GM23338 (cell line): ENCODE results near the gene FANCB. TPM values are rescaled to one million over a fixed set of nuclear protein-coding genes. Genes with fewer than 3 reads are reported as not detected.

Experiments used
- ATAC-seq: fragments of 200-7000 bp; cut with Tn5 transposase; 3 replicates; pipeline ENCODE4 v1.9.1; 2020
- DNase-seq: peaks from one replicate; pipeline ENCODE4 v3.0.0-alpha.2; 2015; ENCODE audit warnings: low spot score
- H2AFZ ChIP-seq: fragments of 200-600 bp; sonication (generic); 2 replicates; pipeline ENCODE4 v1.8.0; 2016; ENCODE audit warnings: antibody characterized with exemption, mild to moderate bottlenecking, moderate library complexity
- H3F3A ChIP-seq: fragments of 200-600 bp; sonication (generic); replicated peaks from 2 replicates; pipeline ENCODE4 v1.8.0; 2017; ENCODE audit warnings: antibody characterized with exemption, mixed run types, low read depth
- H3K27ac ChIP-seq: fragments of 200-600 bp; sonication (generic); 2 replicates; pipeline ENCODE4 v1.6.1; 2016; ENCODE audit warnings: low read depth
- H3K27me3 ChIP-seq: fragments of 200-600 bp; sonication (generic); 2 replicates; pipeline ENCODE4 v1.8.0; 2016; ENCODE audit warnings: mild to moderate bottlenecking, mixed run types, moderate library complexity; ENCODE audit not compliant: insufficient read depth
- H3K36me3 ChIP-seq: fragments of 200-600 bp; sonication (generic); 2 replicates; pipeline ENCODE4 v1.8.0; 2016; ENCODE audit warnings: mild to moderate bottlenecking; ENCODE audit not compliant: insufficient read depth
- H3K4me1 ChIP-seq: fragments of 200-600 bp; sonication (generic); 2 replicates; pipeline ENCODE4 v1.8.0; 2016; ENCODE audit warnings: mild to moderate bottlenecking, moderate library complexity; ENCODE audit not compliant: insufficient read depth
- H3K4me2 ChIP-seq: fragments of 200-600 bp; sonication (generic); 2 replicates; pipeline ENCODE4 v1.7.1; 2017; ENCODE audit warnings: mixed run types
- H3K4me3 ChIP-seq: fragments of 200-600 bp; sonication (generic); 2 replicates; pipeline ENCODE4 v1.6.1; 2016; ENCODE audit warnings: mixed run types
- H3K79me2 ChIP-seq: fragments of 200-600 bp; sonication (generic); replicated peaks from 2 replicates; pipeline ENCODE4 v1.8.0; 2017; ENCODE audit warnings: mild to moderate bottlenecking; ENCODE audit not compliant: insufficient read depth
- H3K9me2 ChIP-seq: fragments of 200-600 bp; sonication (generic); 2 replicates; pipeline ENCODE4 v1.8.0; 2017; ENCODE audit not compliant: insufficient read depth
- H4K20me1 ChIP-seq: fragments of 200-600 bp; sonication (generic); replicated peaks from 2 replicates; pipeline ENCODE4 v1.8.0; 2017; ENCODE audit warnings: mild to moderate bottlenecking; ENCODE audit not compliant: insufficient read depth
- H3K27ac Mint-ChIP-seq: 2 replicates; pipeline ENCODE4 v1.8.0; 2020; ENCODE audit warnings: inconsistent platforms, mild to moderate bottlenecking, moderate library complexity, mixed read lengths
- H3K27me3 Mint-ChIP-seq: 3 replicates; pipeline ENCODE4 v1.8.0; 2022; ENCODE audit warnings: low read depth, mild to moderate bottlenecking, moderate library complexity, mixed read lengths, inconsistent platforms; ENCODE audit not compliant: insufficient read depth, poor library complexity
- H3K36me3 Mint-ChIP-seq: 3 replicates; pipeline ENCODE4 v1.8.0; 2021; ENCODE audit warnings: low read depth, mild to moderate bottlenecking, inconsistent platforms, moderate library complexity, mixed read lengths
- H3K4me1 Mint-ChIP-seq: 3 replicates; pipeline ENCODE4 v1.8.0; 2020; ENCODE audit warnings: mild to moderate bottlenecking, inconsistent platforms, mixed read lengths
- H3K4me3 Mint-ChIP-seq: 3 replicates; pipeline ENCODE4 v1.8.0; 2021; ENCODE audit warnings: moderate library complexity, mild to moderate bottlenecking, inconsistent platforms, mixed read lengths
- H3K9me3 Mint-ChIP-seq: 3 replicates; pipeline ENCODE4 v1.8.0; 2020; ENCODE audit warnings: moderate library complexity, mild to moderate bottlenecking, inconsistent platforms, mixed read lengths
- CREB1 ChIP-seq: fragments of 250-450 bp; sonication (Bioruptor Pico); IDR thresholded peaks from 2 replicates; pipeline ENCODE4 v1.5.0; 2020; ENCODE audit warnings: low read depth, mild to moderate bottlenecking, moderate library complexity
- EZH2 ChIP-seq: fragments of 200-600 bp; sonication (generic); IDR thresholded peaks from one replicate; pipeline ENCODE4 v1.8.0; 2017; ENCODE audit warnings: antibody characterized with exemption, mild to moderate bottlenecking, low read depth; ENCODE audit not compliant: unreplicated experiment
- EZH2phosphoT487 ChIP-seq: fragments of 200-600 bp; sonication (generic); IDR thresholded peaks from one replicate; pipeline ENCODE4 v1.8.1; 2018; ENCODE audit warnings: antibody characterized with exemption; ENCODE audit not compliant: unreplicated experiment
- NANOG ChIP-seq: IDR thresholded peaks from 2 replicates; pipeline ENCODE4 v1.6.1; 2016; ENCODE audit warnings: antibody characterized with exemption, borderline replicate concordance
- POLR2AphosphoS5 ChIP-seq: IDR thresholded peaks from 2 replicates; pipeline ENCODE4 v1.6.1; 2016; ENCODE audit warnings: antibody characterized with exemption, low read depth
- STAT1 ChIP-seq: IDR thresholded peaks from one replicate; pipeline ENCODE4 v1.6.1; 2016; ENCODE audit warnings: antibody characterized with exemption; ENCODE audit not compliant: unreplicated experiment
- ZNF114 ChIP-seq: fragments of 250-450 bp; sonication (Bioruptor Pico); IDR thresholded peaks from 2 replicates; pipeline ENCODE4 v1.5.0; 2020; ENCODE audit warnings: mild to moderate bottlenecking, moderate library complexity
- ZNF331 ChIP-seq: fragments of 250-450 bp; sonication (Bioruptor Pico); IDR thresholded peaks from 2 replicates; pipeline ENCODE4 v1.5.0; 2020; ENCODE audit warnings: low read depth, mild to moderate bottlenecking, moderate library complexity
- long read RNA-seq: library from polyadenylated mRNA; unstranded; transcript quantifications from one replicate; pipeline ENCODE4 v2.0.0, GENCODE V29; 2020; ENCODE audit not compliant: unreplicated experiment
- polyA plus RNA-seq: library from polyadenylated mRNA; unstranded; fragments of >200 nt; fragmentation: Nextera tagmentation; extraction: Ambion mirVana; gene quantifications from 2 replicates; pipeline ENCODE4 v1.2.1, GENCODE V29; 2016
- total RNA-seq: library from RNA; depleted of rRNA; stranded (reverse); fragments of >200 nt; shearing (Covaris generic); gene quantifications from 2 replicates; pipeline ENCODE4 v1.2.3, GENCODE V29; 2014; rRNA removed
- TF ChIP-seq, protein P1 (sequence below), 2 experiments: fragments of 200-600 bp in 1 of 2; sonication (generic) in 1 of 2; conservative IDR thresholded peaks; 2 replicates each; pipeline versions ENCODE4 v1.5.1 to v1.6.1; 2016 to 2017; ENCODE audit warnings: antibody characterized with exemption in 2 of 2, low read depth in 2 of 2, mild to moderate bottlenecking in 2 of 2, moderate library complexity in 1 of 2
- TF ChIP-seq, protein P2 (sequence below): IDR thresholded peaks from 2 replicates; pipeline ENCODE4 v1.6.1; 2016; ENCODE audit warnings: antibody characterized with exemption
- TF ChIP-seq, protein P3 (sequence below): IDR thresholded peaks from one replicate; pipeline ENCODE4 v1.6.1; 2018; ENCODE audit warnings: antibody characterized with exemption; ENCODE audit not compliant: unreplicated experiment

Gene FANCB
- 8.8 and 16.8 TPM in 2 replicates for total RNA-seq
- polyA plus RNA-seq = 14.3 and 16.2 TPM in 2 replicates
- long read RNA-seq, partial matches to known transcripts = 4 of 4 reads
- long read RNA-seq, other reads (novel, unspliced or antisense) = 0 of 4 reads

DNA sequence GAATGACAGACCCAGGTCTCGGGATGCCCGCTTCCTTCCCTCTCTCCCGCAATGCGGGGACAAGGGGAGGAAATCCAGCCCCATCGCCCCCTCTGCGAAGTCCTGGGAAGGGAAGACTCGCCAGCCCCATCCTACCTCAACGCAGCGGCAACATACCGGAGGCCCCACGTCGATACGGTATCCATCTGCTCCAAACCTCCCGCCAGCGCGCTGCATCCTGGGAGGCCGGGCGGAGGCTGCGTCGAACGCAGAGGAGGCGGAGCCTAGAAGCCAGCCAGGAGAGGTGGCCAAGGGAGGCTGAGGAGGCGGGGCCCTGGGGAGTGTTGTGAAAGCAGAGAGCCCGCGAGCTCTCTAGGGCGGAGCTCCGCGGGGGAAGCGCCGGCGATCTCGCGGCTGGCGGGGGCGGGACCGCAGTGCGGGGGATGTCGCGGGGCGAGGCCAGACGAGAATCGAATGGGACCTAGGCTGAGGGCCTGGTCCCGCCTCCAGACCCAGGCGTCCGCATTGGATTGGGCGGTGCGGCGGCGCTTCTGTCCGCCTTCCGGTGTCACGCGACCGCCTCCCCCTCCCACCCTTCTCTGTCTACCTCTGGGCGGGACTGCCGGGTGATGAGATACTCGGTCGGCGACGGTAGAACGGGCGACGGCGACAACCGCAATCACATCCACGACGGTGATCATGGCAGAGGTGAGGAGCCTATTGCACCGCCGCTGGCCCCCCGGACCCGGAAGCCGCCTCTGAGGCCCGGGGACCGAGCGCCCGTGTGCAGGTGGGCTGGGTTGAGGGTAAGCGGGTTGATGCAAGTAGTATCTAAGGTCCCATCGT lies at the start of gene FANCB, which contains the start of gene MOSPD2:
TSS of gene FANCB (minus strand) at position 219 of the 825 bp plus-strand sequence. CDS start 7,559 bp downstream, outside the sequence.
TSS of gene MOSPD2 (plus strand) at position 571 of the 825 bp plus-strand sequence. CDS start at position 679, 108 bp downstream.
- Histone ChIP-seq H3K79me2 (peaks cover 61% of the 10 kb centered on the region), H3K9me2 (no peaks in the 10 kb centered on the region), H4K20me1 (no peaks in the 10 kb centered on the region; the same call in 1 of the 2 replicates), H3K4me1 (peaks cover 3% of the 10 kb centered on the region; the same call in 1 of the 2 replicates), H3K36me3 (no peaks in the 10 kb centered on the region), H2AFZ (peak within 1 kb of the TSS; percentile 72; the same call in 1 of the 2 replicates), H3K4me3 (peak within 1 kb of the TSS; percentile 73), H3K4me2 (peak within 1 kb of the TSS; percentile 75), H3F3A (no peaks in the 10 kb centered on the region), H3K27ac (0 out of 2 replicates have a peak within 1 kb of the TSS, but pooled peaks have one; percentile 79), H3K27me3 (no peaks in the 10 kb centered on the region)
- ATAC-seq (peak; percentile 98), DNase-seq (peak; percentile 94)
- TF ChIP-seq, protein P1, sequence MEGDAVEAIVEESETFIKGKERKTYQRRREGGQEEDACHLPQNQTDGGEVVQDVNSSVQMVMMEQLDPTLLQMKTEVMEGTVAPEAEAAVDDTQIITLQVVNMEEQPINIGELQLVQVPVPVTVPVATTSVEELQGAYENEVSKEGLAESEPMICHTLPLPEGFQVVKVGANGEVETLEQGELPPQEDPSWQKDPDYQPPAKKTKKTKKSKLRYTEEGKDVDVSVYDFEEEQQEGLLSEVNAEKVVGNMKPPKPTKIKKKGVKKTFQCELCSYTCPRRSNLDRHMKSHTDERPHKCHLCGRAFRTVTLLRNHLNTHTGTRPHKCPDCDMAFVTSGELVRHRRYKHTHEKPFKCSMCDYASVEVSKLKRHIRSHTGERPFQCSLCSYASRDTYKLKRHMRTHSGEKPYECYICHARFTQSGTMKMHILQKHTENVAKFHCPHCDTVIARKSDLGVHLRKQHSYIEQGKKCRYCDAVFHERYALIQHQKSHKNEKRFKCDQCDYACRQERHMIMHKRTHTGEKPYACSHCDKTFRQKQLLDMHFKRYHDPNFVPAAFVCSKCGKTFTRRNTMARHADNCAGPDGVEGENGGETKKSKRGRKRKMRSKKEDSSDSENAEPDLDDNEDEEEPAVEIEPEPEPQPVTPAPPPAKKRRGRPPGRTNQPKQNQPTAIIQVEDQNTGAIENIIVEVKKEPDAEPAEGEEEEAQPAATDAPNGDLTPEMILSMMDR (conservative IDR thresholded peaks at IDR 0.05; ENCODE audit: low read depth in 2 of 2) = no peak
- TF ChIP-seq POLR2AphosphoS5 (peak; percentile 68), CREB1 (CRISPR knock-in tag) (peak; percentile 78)
- Mint-ChIP-seq H3K9me3 (no peaks in the 10 kb centered on the region), H3K4me1 (no peaks in the 10 kb centered on the region; the same call in 2 of the 3 replicates), H3K36me3 (peaks cover 16% of the 10 kb centered on the region), H3K27me3 (no peaks in the 10 kb centered on the region), H3K4me3 (peak within 1 kb of the TSS; percentile 79), H3K27ac (peak within 1 kb of the TSS; percentile 78; the same call in 1 of the 2 replicates)

DNA sequence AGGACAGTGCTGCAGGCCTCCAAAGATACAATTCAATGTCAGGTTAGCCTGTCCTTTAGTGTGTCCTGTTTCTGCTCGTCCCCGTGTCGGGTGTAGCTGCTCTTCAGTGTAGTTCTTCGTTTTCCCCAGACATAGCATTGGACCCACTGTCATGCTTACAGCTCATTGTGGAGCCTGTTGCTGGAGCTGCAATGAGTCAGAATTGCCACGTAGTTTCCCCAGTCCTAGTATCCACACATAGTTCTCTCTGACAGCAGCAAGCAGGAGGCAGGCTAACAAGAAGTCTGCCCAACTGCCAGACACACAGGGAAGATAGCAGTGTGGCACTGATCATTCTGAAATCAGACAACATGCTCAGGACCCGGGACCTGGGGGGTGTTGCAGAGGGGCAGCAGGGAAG lies 49.6 kb upstream of the FANCB start:
- Histone ChIP-seq H3K4me3 (no peak overlapping the region), H3K4me2 (no peak overlapping the region), H3K79me2 (no peaks in the 10 kb centered on the region), H3K27ac (no peak overlapping the region), H4K20me1 (no peaks in the 10 kb centered on the region), H3K4me1 (no peaks in the 10 kb centered on the region), H2AFZ (no peak overlapping the region), H3K27me3 (no peaks in the 10 kb centered on the region), H3K9me2 (no peaks in the 10 kb centered on the region), H3K36me3 (no peaks in the 10 kb centered on the region), H3F3A (no peaks in the 10 kb centered on the region)
- no peak for ATAC-seq
- DNase-seq = no peak
- Mint-ChIP-seq H3K27me3 (no peaks in the 10 kb centered on the region), H3K9me3 (no peaks in the 10 kb centered on the region), H3K4me3 (no peak overlapping the region), H3K27ac (no peak overlapping the region), H3K4me1 (0 out of 3 replicates have a peak, but pooled peaks cover 2% of the 10 kb centered on the region), H3K36me3 (peaks cover 8% of the 10 kb centered on the region)
- TF ChIP-seq EZH2 (no peak), STAT1 (no peak), NANOG (no peak), ZNF331 (CRISPR knock-in tag) (no peak), CREB1 (CRISPR knock-in tag) (no peak), EZH2phosphoT487 (no peak), ZNF114 (no peak)
- TF ChIP-seq, protein P2, sequence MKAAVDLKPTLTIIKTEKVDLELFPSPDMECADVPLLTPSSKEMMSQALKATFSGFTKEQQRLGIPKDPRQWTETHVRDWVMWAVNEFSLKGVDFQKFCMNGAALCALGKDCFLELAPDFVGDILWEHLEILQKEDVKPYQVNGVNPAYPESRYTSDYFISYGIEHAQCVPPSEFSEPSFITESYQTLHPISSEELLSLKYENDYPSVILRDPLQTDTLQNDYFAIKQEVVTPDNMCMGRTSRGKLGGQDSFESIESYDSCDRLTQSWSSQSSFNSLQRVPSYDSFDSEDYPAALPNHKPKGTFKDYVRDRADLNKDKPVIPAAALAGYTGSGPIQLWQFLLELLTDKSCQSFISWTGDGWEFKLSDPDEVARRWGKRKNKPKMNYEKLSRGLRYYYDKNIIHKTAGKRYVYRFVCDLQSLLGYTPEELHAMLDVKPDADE = no peak
- TF ChIP-seq, protein P1 (conservative IDR thresholded peaks at IDR 0.05; ENCODE audit: low read depth in 2 of 2) = no peak
- TF ChIP-seq, protein P3, sequence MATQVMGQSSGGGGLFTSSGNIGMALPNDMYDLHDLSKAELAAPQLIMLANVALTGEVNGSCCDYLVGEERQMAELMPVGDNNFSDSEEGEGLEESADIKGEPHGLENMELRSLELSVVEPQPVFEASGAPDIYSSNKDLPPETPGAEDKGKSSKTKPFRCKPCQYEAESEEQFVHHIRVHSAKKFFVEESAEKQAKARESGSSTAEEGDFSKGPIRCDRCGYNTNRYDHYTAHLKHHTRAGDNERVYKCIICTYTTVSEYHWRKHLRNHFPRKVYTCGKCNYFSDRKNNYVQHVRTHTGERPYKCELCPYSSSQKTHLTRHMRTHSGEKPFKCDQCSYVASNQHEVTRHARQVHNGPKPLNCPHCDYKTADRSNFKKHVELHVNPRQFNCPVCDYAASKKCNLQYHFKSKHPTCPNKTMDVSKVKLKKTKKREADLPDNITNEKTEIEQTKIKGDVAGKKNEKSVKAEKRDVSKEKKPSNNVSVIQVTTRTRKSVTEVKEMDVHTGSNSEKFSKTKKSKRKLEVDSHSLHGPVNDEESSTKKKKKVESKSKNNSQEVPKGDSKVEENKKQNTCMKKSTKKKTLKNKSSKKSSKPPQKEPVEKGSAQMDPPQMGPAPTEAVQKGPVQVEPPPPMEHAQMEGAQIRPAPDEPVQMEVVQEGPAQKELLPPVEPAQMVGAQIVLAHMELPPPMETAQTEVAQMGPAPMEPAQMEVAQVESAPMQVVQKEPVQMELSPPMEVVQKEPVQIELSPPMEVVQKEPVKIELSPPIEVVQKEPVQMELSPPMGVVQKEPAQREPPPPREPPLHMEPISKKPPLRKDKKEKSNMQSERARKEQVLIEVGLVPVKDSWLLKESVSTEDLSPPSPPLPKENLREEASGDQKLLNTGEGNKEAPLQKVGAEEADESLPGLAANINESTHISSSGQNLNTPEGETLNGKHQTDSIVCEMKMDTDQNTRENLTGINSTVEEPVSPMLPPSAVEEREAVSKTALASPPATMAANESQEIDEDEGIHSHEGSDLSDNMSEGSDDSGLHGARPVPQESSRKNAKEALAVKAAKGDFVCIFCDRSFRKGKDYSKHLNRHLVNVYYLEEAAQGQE = no peak
